Lung (tissue), 16 donors: ENCODE measurements around the gene SLC2A6. TPM values are rescaled to one million over a fixed set of nuclear protein-coding genes. Genes with fewer than 3 reads are reported as not detected.

Experiments used
- ATAC-seq: fragments of 200-7000 bp; cut with Tn5 transposase; one replicate; pipeline ENCODE4 v1.9.1; 2020; ENCODE audit warnings: moderate number of reproducible peaks; ENCODE audit not compliant: insufficient read depth, low FRiP score
- DNase-seq, 3 donors: peaks; one replicate each; pipeline ENCODE4 v3.0.0-alpha.2; 2013 to 2017
- H3K27ac ChIP-seq, 2 donors: one replicate each; pipeline ENCODE4 v1.5.1; 2013; ENCODE audit warnings: mild to moderate bottlenecking in 2 of 2, moderate library complexity in 2 of 2, control low read depth in 1 of 2, inconsistent platforms in 1 of 2, low read depth in 1 of 2, low read length in 1 of 2
- H3K27me3 ChIP-seq, 3 donors: one replicate each; pipeline ENCODE4 v1.5.1; 2013; ENCODE audit warnings: low read length in 2 of 3; ENCODE audit not compliant: control insufficient read depth in 3 of 3, insufficient read depth in 3 of 3
- H3K36me3 ChIP-seq, 4 donors: one replicate each; pipeline ENCODE4 v1.5.1; 2013; ENCODE audit warnings: low read length in 4 of 4, mild to moderate bottlenecking in 1 of 4, moderate library complexity in 1 of 4; ENCODE audit not compliant: control insufficient read depth in 4 of 4, insufficient read depth in 4 of 4
- H3K4me1 ChIP-seq, 5 donors: one replicate each; pipeline ENCODE4 v1.5.1; 2013; ENCODE audit warnings: low read length in 5 of 5, mild to moderate bottlenecking in 2 of 5, moderate library complexity in 1 of 5; ENCODE audit not compliant: control insufficient read depth in 5 of 5, insufficient read depth in 5 of 5
- H3K4me3 ChIP-seq: one replicate; pipeline ENCODE4 v1.5.1; 2013; ENCODE audit warnings: mild to moderate bottlenecking, control low read depth, moderate library complexity
- H3K9ac ChIP-seq, 2 donors: one replicate each; pipeline ENCODE4 v1.5.1; 2013; ENCODE audit warnings: low read length in 2 of 2, control low read depth in 1 of 2; ENCODE audit not compliant: insufficient read depth in 1 of 2
- H3K9me3 ChIP-seq, 4 donors: one replicate each; pipeline ENCODE4 v1.5.1; 2013; ENCODE audit warnings: low read length in 3 of 4, mild to moderate bottlenecking in 1 of 4, moderate library complexity in 1 of 4; ENCODE audit not compliant: control insufficient read depth in 4 of 4, insufficient read depth in 3 of 4
- WGBS, 2 donors: extraction: QIAGEN DNeasy Blood & Tissue Kit; methylation state at CpG; one replicate each; pipeline ENCODE4 v1.1.7; 2013; 5-methylcytosine and 5-hydroxymethylcytosine counted together
- long read RNA-seq, 5 donors: transcript quantifications; one replicate each; lab custom pipeline, GENCODE V29; 2026
- polyA plus RNA-seq, 2 donors: library from polyadenylated mRNA; stranded (reverse); fragments of 200-250 nt; gene quantifications; one replicate each; pipeline ENCODE4 v1.2.1, GENCODE V29; 2013
- total RNA-seq, 2 donors: library from RNA; depleted of rRNA in 1 of 2; stranded (reverse); fragments of >200 nt in 1 of 2; gene quantifications; one replicate each; pipeline ENCODE4 v1.2.1, GENCODE V29; 2014 to 2021
- TF ChIP-seq, protein P1 (sequence below): IDR thresholded peaks from 2 replicates; pipeline ENCODE4 v1.5.1; 2012; ENCODE audit warnings: mild to moderate bottlenecking; ENCODE audit errors: control extremely low read depth, extremely low read depth
- donor health status: control.
- donor health status: control.
- donor health status: Bipolar disorder and iron deficiency.
- donor health status: healthy.
- donor health status: DM: yes; HTN: yes; CAD: no.

SLC2A6 gene, protein sequence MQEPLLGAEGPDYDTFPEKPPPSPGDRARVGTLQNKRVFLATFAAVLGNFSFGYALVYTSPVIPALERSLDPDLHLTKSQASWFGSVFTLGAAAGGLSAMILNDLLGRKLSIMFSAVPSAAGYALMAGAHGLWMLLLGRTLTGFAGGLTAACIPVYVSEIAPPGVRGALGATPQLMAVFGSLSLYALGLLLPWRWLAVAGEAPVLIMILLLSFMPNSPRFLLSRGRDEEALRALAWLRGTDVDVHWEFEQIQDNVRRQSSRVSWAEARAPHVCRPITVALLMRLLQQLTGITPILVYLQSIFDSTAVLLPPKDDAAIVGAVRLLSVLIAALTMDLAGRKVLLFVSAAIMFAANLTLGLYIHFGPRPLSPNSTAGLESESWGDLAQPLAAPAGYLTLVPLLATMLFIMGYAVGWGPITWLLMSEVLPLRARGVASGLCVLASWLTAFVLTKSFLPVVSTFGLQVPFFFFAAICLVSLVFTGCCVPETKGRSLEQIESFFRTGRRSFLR
- total RNA-seq (10 to 100 TPM in 1 of 2 donors, 1 to 10 TPM in 1; 9.3 to 27.8 TPM), polyA plus RNA-seq (10 to 100 TPM in 1 of 2 donors, 1 to 10 TPM in 1; 8.4 to 49.6 TPM)
- long read RNA-seq, donor 1, partial matches to known transcripts: 0 of 1 reads
- long read RNA-seq, donor 1, other reads (novel, unspliced or antisense): 0 of 1 reads
- long read RNA-seq, donor 2: 0 reads
- long read RNA-seq, donor 3: 0 reads
- long read RNA-seq, donor 4: 0 reads
- long read RNA-seq, donor 5, partial matches to known transcripts: 0 of 1 reads
- long read RNA-seq, donor 5, other reads (novel, unspliced or antisense): 0 of 1 reads

GRCh38 chr9:133478851-133479711, at the start of gene SLC2A6:
TSS of gene SLC2A6 (minus strand) at chr9:133479099. CDS start at chr9:133479059, 40 bp downstream.
- Histone ChIP-seq H3K4me3 (peak within 1 kb of the TSS; percentile 49), H3K27ac (peak within 1 kb of the TSS; percentile 37 to 71), H3K9ac (no peak within 1 kb of the TSS), H3K4me1 (peaks cover 0 to 12% (median 0%) of the 10 kb centered on the region in 5 donors), H3K27me3 (peaks cover 0 to 5% (median 0%) of the 10 kb centered on the region in 3 donors), H3K9me3 (no peaks in the 10 kb centered on the region), H3K36me3 (peaks cover 0 to 2% (median 0%) of the 10 kb centered on the region in 4 donors)
- DNase-seq (peak; percentile 79 to 86 (median 83)), ATAC-seq (peak; percentile 94)
- TF ChIP-seq, protein P1, sequence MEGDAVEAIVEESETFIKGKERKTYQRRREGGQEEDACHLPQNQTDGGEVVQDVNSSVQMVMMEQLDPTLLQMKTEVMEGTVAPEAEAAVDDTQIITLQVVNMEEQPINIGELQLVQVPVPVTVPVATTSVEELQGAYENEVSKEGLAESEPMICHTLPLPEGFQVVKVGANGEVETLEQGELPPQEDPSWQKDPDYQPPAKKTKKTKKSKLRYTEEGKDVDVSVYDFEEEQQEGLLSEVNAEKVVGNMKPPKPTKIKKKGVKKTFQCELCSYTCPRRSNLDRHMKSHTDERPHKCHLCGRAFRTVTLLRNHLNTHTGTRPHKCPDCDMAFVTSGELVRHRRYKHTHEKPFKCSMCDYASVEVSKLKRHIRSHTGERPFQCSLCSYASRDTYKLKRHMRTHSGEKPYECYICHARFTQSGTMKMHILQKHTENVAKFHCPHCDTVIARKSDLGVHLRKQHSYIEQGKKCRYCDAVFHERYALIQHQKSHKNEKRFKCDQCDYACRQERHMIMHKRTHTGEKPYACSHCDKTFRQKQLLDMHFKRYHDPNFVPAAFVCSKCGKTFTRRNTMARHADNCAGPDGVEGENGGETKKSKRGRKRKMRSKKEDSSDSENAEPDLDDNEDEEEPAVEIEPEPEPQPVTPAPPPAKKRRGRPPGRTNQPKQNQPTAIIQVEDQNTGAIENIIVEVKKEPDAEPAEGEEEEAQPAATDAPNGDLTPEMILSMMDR: no peak
- WGBS, 2 donors: 0% methylated on average over 81 to 84 of the region's 84 CpGs

DNA sequence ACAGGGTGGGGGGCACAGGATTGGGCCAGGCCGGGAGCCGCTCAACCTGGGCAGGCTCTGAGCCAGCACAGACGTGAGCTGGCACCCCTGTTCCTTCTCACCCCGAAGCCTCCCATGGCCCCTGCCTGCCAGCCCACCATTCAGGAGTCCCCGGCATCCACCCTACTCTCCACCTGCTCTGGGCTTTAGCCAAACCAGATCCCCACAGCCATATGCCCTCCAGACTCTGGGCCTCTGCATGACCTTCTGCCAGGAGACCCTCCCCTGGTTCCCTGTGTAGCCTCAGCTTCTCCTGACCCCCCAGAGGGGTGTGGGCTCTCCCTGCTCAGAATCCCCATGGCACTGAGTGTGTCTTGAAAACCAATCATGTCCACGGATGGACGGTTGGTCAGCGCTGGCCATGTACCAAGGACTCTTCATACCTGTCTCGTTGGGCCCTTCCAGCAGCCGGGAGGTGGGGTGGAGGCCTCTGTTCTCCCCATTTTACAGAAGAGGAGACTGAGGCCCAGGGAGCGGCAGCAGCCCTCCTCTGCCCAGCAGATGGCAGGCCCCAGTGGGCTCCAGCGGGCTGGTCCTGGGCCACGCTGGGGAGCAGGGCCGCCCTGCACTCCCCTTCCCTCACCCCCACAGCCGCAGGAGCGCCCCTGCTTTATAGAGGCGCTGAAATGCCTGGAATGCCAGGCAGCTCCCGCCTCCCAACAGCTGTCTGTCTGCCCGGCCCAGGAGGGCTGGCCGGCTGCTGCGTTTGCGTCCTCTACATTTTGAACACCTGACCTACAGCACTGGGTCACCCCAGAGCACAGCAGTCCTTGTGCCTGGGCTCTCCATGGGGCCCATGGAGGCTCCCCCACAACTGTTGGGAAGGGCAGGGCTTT, 49.3 kb upstream of the SLC2A6 start:
- H3K36me3 ChIP-seq: no peaks in the 10 kb centered on the region
- H3K27me3 ChIP-seq: no peaks in the 10 kb centered on the region
- ATAC-seq: no peak
- peaks cover 2 to 66% (median 26%) of the 10 kb centered on the region in 5 donors for H3K4me1 ChIP-seq
- no peak overlapping the region for H3K9ac ChIP-seq
- TF ChIP-seq, protein P1: no peak
- no peaks in the 10 kb centered on the region for H3K9me3 ChIP-seq
- no peak overlapping the region for H3K27ac ChIP-seq
- DNase-seq: peak in 1 of 3 donors; percentile 33
- H3K4me3 ChIP-seq: no peak overlapping the region
- 69 to 86% methylated on average over 21 to 22 of the region's 22 CpGs for WGBS, 2 donors

DNA sequence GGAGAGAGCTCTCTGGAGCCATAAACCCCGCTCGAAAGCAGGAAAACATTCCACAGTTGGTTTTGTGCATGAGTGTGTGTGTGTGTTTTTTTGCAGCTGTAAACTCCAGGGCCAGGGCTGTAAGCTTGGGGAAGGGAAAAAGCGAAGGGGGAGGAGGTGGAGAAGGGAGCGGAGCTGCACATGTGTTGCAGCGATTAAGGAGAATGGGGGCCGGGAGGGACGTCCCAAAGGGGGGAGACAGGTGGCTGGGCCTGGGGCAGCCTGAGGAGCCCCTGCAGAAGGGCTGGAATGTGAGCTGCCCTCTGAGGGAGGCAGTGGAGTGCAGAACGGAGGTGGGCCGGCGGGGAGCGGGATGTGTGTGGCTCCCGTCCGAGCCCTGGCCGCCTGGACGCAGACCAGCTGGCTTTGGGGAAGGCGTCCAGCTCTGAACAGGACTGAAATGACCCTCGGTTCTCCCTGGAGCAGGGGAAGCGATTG, 48.6 kb upstream of the SLC2A6 start:
- H3K4me1 ChIP-seq: peaks cover 2 to 64% (median 26%) of the 10 kb centered on the region in 5 donors
- no peak overlapping the region for H3K9ac ChIP-seq
- no peak overlapping the region for H3K4me3 ChIP-seq
- no peaks in the 10 kb centered on the region for H3K9me3 ChIP-seq
- no peak for ATAC-seq
- no peaks in the 10 kb centered on the region for H3K36me3 ChIP-seq
- DNase-seq: peak; percentile 90 to 94 (median 90)
- TF ChIP-seq, protein P1: no peak
- no peaks in the 10 kb centered on the region for H3K27me3 ChIP-seq
- H3K27ac ChIP-seq: no peak overlapping the region
- WGBS, 2 donors: 57 to 72% methylated on average over 18 of the region's 18 CpGs
